ENCODE results near the gene CIC.

CIC gene

DNA sequence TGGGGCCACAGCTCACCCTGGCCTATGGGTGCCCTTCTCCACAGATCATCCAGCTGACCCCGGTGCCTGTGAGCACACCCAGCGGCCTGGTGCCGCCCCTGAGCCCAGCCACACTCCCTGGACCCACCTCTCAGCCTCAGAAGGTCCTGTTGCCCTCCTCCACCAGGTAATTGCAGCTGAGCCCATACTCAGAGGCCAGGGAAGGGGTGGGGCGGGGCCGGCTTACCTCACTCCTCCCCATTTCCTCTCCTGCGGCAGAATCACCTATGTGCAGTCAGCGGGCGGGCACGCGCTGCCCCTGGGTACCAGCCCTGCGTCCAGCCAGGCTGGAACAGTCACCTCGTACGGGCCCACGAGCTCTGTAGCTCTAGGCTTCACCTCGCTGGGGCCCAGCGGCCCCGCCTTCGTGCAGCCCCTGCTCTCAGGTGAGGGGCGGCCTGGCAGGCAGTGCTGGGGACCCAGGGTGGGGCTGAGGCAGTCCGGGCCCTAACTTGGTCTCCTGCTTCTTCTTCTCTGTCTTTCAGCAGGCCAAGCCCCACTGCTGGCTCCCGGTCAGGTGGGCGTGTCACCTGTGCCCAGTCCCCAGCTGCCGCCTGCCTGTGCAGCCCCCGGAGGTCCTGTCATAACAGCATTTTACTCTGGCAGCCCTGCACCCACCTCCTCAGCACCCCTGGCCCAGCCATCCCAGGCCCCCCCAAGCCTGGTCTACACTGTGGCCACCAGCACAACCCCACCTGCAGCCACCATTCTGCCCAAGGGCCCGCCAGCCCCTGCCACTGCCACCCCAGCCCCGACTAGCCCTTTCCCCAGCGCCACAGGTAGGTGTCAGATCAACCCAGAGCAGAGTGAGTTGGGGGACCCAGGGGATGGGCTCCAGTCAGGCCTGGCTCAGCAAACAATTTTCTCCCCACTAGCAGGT is 23.2 kb downstream of the CIC start:
- Histone ChIP-seq H3K9me3 (ENCODE audit: control insufficient read depth in 2 of 2, low read length in 2 of 2) (no peaks in the 10 kb centered on the region), H3K4me1 (ENCODE audit: control insufficient read depth, insufficient read depth, low read length) (peaks cover 3% of the 10 kb centered on the region), H3K36me3 (ENCODE audit: control insufficient read depth in 2 of 2, insufficient read depth in 2 of 2, low read length in 2 of 2) (peaks cover 32 to 36% of the 10 kb centered on the region in 2 donors), H3K27ac (ENCODE audit: low read length) (no peak overlapping the region), H3K27me3 (ENCODE audit: control insufficient read depth in 1 of 2, insufficient read depth in 2 of 2, low read length in 2 of 2) (no peaks in the 10 kb centered on the region), H3K9ac (ENCODE audit: low read length in 2 of 2) (no peak overlapping the region), H3K4me3 (ENCODE audit: low read length in 2 of 2) (no peak overlapping the region)

DNA sequence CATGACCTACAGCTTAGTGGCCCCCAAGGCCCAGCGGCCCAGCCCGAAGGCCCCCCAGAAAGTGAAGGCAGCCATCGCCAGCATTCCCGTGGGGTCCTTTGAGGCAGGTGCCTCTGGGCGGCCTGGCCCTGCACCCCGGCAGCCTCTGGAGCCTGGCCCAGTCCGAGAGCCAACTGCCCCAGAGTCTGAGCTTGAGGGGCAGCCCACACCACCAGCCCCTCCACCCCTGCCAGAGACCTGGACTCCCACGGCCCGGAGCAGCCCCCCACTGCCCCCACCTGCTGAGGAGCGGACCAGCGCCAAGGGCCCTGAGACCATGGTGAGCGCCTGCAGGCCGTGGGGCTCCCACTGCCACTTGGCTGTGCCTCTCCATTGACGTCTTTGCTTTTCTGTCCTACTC is 23.9 kb downstream of the CIC start:
- Histone ChIP-seq H3K27me3 (ENCODE audit: control insufficient read depth in 1 of 2, insufficient read depth in 2 of 2, low read length in 2 of 2) (no peaks in the 10 kb centered on the region), H3K9me3 (ENCODE audit: control insufficient read depth in 2 of 2, low read length in 2 of 2) (no peaks in the 10 kb centered on the region), H3K27ac (ENCODE audit: low read length) (no peak overlapping the region), H3K9ac (ENCODE audit: low read length in 2 of 2) (no peak overlapping the region), H3K4me1 (ENCODE audit: control insufficient read depth, insufficient read depth, low read length) (peaks cover 3% of the 10 kb centered on the region), H3K36me3 (ENCODE audit: control insufficient read depth in 2 of 2, insufficient read depth in 2 of 2, low read length in 2 of 2) (peaks cover 25 to 30% of the 10 kb centered on the region in 2 donors), H3K4me3 (ENCODE audit: low read length in 2 of 2) (no peak overlapping the region)

DNA sequence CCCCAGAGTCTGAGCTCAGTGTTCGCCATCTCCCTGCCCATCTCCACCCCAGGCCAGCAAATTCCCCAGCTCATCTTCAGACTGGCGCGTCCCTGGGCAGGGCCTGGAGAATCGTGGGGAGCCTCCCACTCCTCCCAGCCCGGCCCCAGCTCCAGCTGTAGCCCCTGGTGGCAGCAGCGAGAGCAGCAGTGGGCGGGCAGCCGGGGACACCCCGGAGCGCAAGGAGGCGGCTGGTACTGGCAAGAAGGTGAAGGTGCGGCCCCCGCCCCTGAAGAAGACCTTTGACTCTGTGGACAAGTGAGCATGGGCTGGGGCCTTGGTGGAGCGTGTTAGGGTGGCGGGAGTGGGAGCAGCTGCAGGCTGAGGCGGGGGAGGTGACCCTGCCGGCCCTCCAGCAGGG is 24.5 kb downstream of the CIC start:
- no peak overlapping the region for H3K27ac ChIP-seq (ENCODE audit: low read length)
- H3K9me3 ChIP-seq (ENCODE audit: control insufficient read depth in 2 of 2, low read length in 2 of 2): no peaks in the 10 kb centered on the region

DNA sequence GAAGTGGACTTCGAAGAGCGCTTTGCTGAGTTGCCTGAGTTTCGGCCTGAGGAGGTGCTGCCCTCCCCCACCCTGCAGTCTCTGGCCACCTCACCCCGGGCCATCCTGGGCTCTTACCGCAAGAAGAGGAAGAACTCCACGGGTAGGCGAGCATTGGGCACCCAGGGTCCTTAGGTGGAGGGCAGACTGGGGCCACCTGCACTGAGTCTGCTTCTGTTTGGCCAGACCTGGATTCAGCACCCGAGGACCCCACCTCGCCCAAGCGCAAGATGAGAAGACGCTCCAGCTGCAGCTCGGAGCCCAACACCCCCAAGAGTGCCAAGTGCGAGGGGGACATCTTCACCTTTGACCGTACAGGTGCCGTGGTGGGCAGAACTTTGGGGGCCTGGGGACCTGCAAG is 24.9 kb downstream of the CIC start:
- no peaks in the 10 kb centered on the region for H3K9me3 ChIP-seq (ENCODE audit: control insufficient read depth in 2 of 2, low read length in 2 of 2)
- no peak overlapping the region for H3K4me3 ChIP-seq (ENCODE audit: low read length in 2 of 2)
- no peak overlapping the region for H3K9ac ChIP-seq (ENCODE audit: low read length in 2 of 2)
- H3K36me3 ChIP-seq (ENCODE audit: control insufficient read depth in 2 of 2, insufficient read depth in 2 of 2, low read length in 2 of 2): peaks cover 15 to 20% of the 10 kb centered on the region in 2 donors
- peaks cover 3% of the 10 kb centered on the region for H3K4me1 ChIP-seq (ENCODE audit: control insufficient read depth, insufficient read depth, low read length)
- H3K27ac ChIP-seq (ENCODE audit: low read length): no peak overlapping the region
- no peaks in the 10 kb centered on the region for H3K27me3 ChIP-seq (ENCODE audit: control insufficient read depth in 1 of 2, insufficient read depth in 2 of 2, low read length in 2 of 2)

More for the DNA sequence above, 24.5 kb downstream of the CIC start:
- Histone ChIP-seq H3K9ac (ENCODE audit: low read length in 2 of 2) (no peak overlapping the region), H3K4me1 (ENCODE audit: control insufficient read depth, insufficient read depth, low read length) (peaks cover 3% of the 10 kb centered on the region), H3K36me3 (ENCODE audit: control insufficient read depth in 2 of 2, insufficient read depth in 2 of 2, low read length in 2 of 2) (peaks cover 19 to 24% of the 10 kb centered on the region in 2 donors), H3K27me3 (ENCODE audit: control insufficient read depth in 1 of 2, insufficient read depth in 2 of 2, low read length in 2 of 2) (no peaks in the 10 kb centered on the region), H3K4me3 (ENCODE audit: low read length in 2 of 2) (no peak overlapping the region)

DNA sequence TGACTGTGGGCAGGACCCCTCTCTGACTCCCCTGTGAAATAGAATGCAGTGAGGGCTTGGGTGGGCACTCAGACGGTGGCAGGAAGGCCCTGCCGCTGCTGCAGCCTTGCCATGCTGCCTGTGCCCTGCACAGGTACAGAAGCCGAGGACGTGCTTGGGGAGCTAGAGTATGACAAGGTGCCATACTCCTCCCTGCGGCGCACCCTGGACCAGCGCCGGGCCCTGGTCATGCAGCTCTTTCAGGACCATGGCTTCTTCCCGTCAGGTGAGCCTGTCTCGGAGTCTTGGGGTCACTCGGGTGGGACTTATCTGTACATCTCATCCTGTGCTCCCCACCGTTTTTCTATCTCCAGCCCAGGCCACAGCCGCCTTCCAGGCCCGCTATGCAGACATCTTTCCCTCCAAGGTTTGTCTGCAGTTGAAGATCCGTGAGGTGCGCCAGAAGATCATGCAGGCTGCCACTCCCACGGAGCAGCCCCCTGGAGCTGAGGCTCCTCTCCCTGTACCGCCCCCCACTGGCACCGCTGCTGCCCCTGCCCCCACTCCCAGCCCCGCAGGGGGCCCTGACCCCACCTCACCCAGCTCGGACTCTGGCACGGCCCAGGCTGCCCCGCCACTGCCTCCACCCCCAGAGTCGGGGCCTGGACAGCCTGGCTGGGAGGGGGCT is 25.6 kb downstream of the CIC start:
- Histone ChIP-seq H3K9me3 (ENCODE audit: control insufficient read depth in 2 of 2, low read length in 2 of 2) (no peaks in the 10 kb centered on the region), H3K9ac (ENCODE audit: low read length in 2 of 2) (no peak overlapping the region), H3K36me3 (ENCODE audit: control insufficient read depth in 2 of 2, insufficient read depth in 2 of 2, low read length in 2 of 2) (peaks cover 10 to 14% of the 10 kb centered on the region in 2 donors), H3K4me3 (ENCODE audit: low read length in 2 of 2) (no peak overlapping the region), H3K27ac (ENCODE audit: low read length) (no peak overlapping the region), H3K27me3 (ENCODE audit: control insufficient read depth in 1 of 2, insufficient read depth in 2 of 2, low read length in 2 of 2) (no peaks in the 10 kb centered on the region), H3K4me1 (ENCODE audit: control insufficient read depth, insufficient read depth, low read length) (peaks cover 3% of the 10 kb centered on the region)

DNA sequence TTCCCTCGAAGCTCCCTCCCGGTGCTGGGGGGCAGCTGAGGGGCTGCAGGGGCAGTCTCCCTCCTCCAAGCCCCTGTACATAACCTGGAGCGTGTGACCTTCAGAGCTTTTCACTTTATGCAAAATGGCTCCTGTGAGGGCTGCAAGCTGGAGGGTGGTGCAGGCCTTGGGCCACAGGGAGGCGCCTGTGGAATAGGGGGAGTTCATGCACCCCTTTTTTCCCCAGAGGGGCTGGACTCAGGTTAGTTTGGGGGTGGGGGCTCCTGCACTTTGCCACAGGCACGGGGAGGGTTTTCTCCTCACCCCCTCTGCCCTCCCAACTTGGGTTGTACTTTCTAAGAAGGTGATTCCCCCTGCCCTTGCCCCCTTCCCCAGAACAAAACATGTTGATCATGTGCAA is 26.3 kb downstream of the CIC start:
- Histone ChIP-seq H3K27ac (ENCODE audit: low read length) (no peak overlapping the region), H3K9me3 (ENCODE audit: control insufficient read depth in 2 of 2, low read length in 2 of 2) (no peaks in the 10 kb centered on the region), H3K36me3 (ENCODE audit: control insufficient read depth in 2 of 2, insufficient read depth in 2 of 2, low read length in 2 of 2) (peaks cover 6 to 7% of the 10 kb centered on the region in 2 donors), H3K9ac (ENCODE audit: low read length in 2 of 2) (no peak overlapping the region), H3K27me3 (ENCODE audit: control insufficient read depth in 1 of 2, insufficient read depth in 2 of 2, low read length in 2 of 2) (no peaks in the 10 kb centered on the region), H3K4me1 (ENCODE audit: control insufficient read depth, insufficient read depth, low read length) (peaks cover 3% of the 10 kb centered on the region), H3K4me3 (ENCODE audit: low read length in 2 of 2) (no peak overlapping the region)

DNA sequence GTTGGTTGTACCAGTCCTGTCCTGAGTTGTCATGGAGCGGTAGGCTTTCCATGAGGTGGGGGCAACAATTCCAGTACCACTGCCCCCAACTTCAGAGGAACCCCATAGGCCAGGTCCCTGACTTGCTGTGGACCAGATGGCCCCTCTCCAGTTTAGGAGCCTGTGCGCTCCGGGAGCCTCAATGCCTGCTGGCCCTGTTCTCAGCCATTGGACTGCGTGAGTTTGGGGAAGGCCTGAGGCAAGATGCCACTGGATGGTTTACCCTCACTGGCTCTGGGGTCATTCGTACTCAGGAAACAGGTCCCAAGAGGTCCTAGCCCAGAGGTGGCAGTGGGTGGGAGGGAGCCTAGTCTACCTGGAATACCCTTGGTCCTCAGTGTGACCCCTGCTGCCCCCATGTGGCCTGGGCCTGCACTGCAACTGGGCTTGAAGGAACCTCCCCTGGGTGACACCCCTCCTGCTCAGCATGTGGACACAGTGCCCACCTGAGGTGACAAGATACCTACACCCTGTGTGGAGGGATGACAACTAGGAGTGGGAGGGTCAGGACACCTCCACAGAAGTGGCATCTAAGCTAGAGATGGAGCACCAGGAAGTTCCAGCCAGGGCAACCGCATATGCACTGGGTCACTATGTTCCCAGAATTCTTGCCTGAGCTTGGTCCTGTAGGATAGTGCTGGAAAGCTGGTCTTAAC is 26.9 kb downstream of the CIC start:
- H3K9ac ChIP-seq (ENCODE audit: low read length in 2 of 2): no peak overlapping the region
- no peaks in the 10 kb centered on the region for H3K27me3 ChIP-seq (ENCODE audit: control insufficient read depth in 1 of 2, insufficient read depth in 2 of 2, low read length in 2 of 2)
- H3K9me3 ChIP-seq (ENCODE audit: control insufficient read depth in 2 of 2, low read length in 2 of 2): no peaks in the 10 kb centered on the region
- H3K36me3 ChIP-seq (ENCODE audit: control insufficient read depth in 2 of 2, insufficient read depth in 2 of 2, low read length in 2 of 2): peaks cover 5 to 7% of the 10 kb centered on the region in 2 donors
- H3K4me1 ChIP-seq (ENCODE audit: control insufficient read depth, insufficient read depth, low read length): peaks cover 3% of the 10 kb centered on the region
- no peak overlapping the region for H3K4me3 ChIP-seq (ENCODE audit: low read length in 2 of 2)
- no peak overlapping the region for H3K27ac ChIP-seq (ENCODE audit: low read length)

DNA sequence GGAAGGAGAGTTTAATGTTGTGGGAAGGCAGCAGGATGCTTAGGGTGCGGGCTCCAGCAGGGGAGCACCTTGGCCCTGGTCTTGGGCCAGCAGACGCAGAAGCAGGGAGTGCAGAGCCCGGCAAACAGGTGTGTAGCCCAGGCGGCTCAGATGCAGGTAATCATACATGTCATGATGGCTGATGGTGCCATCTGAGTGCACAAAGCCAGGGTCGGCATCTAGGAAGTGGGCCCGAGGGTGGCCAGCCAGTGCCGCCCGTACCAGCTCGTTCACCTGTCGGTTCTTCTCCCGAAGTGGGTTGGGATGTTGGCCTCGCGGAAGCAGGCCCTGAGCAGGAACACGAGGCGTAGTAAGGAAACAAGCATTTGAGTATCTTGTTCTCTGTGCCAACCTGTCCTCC is 28.0 kb downstream of the CIC start:
- Histone ChIP-seq H3K4me1 (ENCODE audit: control insufficient read depth, insufficient read depth, low read length) (peaks cover 6% of the 10 kb centered on the region), H3K27ac (ENCODE audit: low read length) (no peak overlapping the region), H3K9ac (ENCODE audit: low read length in 2 of 2) (no peak overlapping the region), H3K4me3 (ENCODE audit: low read length in 2 of 2) (no peak overlapping the region), H3K9me3 (ENCODE audit: control insufficient read depth in 2 of 2, low read length in 2 of 2) (no peaks in the 10 kb centered on the region), H3K36me3 (ENCODE audit: control insufficient read depth in 2 of 2, insufficient read depth in 2 of 2, low read length in 2 of 2) (peaks cover 5 to 7% of the 10 kb centered on the region in 2 donors), H3K27me3 (ENCODE audit: control insufficient read depth in 1 of 2, insufficient read depth in 2 of 2, low read length in 2 of 2) (no peaks in the 10 kb centered on the region)

DNA sequence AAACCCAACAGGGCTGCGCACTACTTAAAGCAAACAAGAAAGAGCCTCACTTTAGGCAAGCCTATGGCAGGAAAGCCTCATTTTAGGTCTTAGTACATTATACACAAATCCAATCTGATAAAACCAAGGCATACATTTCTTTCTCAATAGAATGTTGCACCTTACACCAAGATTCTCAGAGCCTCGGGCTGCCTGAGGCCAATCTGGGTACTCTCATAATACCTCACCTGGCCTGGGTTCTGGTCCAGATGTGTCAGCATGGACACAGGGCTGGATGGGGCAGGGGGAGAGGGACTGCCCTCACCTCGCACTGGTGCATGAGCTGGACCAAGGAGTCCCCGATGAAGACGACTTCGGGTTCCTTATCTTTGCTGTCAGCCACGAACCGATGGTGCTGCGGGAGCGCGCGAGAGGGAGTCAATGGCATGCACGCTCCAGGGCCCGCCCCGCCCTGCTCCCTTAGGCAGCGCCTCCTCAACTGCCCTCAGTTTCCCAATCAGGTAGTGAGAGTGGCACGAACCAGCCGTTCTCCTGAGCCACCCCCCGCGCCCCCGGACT is 32.7 kb downstream of the CIC start, which contains the start of gene PRR19:
Gene PRR19, plus strand, starts transcription at position 487 of the 558 bp plus-strand sequence. CDS start 7,453 bp downstream, outside the sequence.
- H3K36me3 ChIP-seq (ENCODE audit: control insufficient read depth in 2 of 2, insufficient read depth in 2 of 2, low read length in 2 of 2): no peaks in the 10 kb centered on the region
- H3K9me3 ChIP-seq (ENCODE audit: control insufficient read depth in 2 of 2, low read length in 2 of 2): no peaks in the 10 kb centered on the region
- no peaks in the 10 kb centered on the region for H3K27me3 ChIP-seq (ENCODE audit: control insufficient read depth in 1 of 2, insufficient read depth in 2 of 2, low read length in 2 of 2)
- peak within 1 kb of the TSS; percentile 62 to 82 for H3K4me3 ChIP-seq (ENCODE audit: low read length in 2 of 2)
- H3K27ac ChIP-seq (ENCODE audit: low read length): no peak within 1 kb of the TSS
- peak within 1 kb of the TSS; percentile 54 to 58 for H3K9ac ChIP-seq (ENCODE audit: low read length in 2 of 2)
- peaks cover 18% of the 10 kb centered on the region for H3K4me1 ChIP-seq (ENCODE audit: control insufficient read depth, insufficient read depth, low read length)

DNA sequence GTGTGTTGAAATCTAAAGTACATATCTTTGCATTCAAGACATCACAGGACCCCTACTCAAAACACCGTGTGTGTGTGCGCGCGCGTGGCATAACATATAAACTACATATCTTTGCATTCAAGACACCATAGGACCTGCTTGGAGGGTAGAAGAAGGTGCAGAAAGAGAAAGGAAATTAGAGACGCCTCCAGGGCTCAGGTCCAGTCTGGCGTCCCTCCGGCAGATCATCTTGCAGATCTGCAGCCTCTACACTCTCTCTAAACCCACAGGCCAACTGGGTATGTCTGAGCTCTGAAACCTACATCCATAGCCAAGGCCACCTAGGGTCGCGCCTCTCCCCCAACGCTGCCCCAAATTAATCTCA is 34.0 kb downstream of the CIC start:
- Histone ChIP-seq H3K9ac (ENCODE audit: low read length in 2 of 2) (no peak overlapping the region), H3K4me3 (ENCODE audit: low read length in 2 of 2) (peak overlapping the region; percentile 62 to 82), H3K27ac (ENCODE audit: low read length) (no peak overlapping the region), H3K4me1 (ENCODE audit: control insufficient read depth, insufficient read depth, low read length) (peaks cover 18% of the 10 kb centered on the region), H3K9me3 (ENCODE audit: control insufficient read depth in 2 of 2, low read length in 2 of 2) (no peaks in the 10 kb centered on the region), H3K36me3 (ENCODE audit: control insufficient read depth in 2 of 2, insufficient read depth in 2 of 2, low read length in 2 of 2) (no peaks in the 10 kb centered on the region), H3K27me3 (ENCODE audit: control insufficient read depth in 1 of 2, insufficient read depth in 2 of 2, low read length in 2 of 2) (no peaks in the 10 kb centered on the region)
